CD14-positive monocyte (primary cell): ENCODE results near the gene AREG. TPM values are rescaled to one million over a fixed set of nuclear protein-coding genes. Genes with fewer than 3 reads are reported as not detected.

Experiments used
- DNase-seq, 3 donors: peaks; one replicate each; pipeline ENCODE4 v3.0.0-alpha.2; 2011 to 2022
- H2AFZ ChIP-seq: 2 replicates; pipeline ENCODE4 v1.6.0; 2012; ENCODE audit warnings: mild to moderate bottlenecking, low read depth, low read length, inconsistent platforms; ENCODE audit not compliant: insufficient read depth, poor library complexity, severe bottlenecking
- H3K27ac ChIP-seq, 2 donors: 1 replicate in 1 of 2; 2 replicates in 1 of 2; pipeline ENCODE4 v1.5.1; 2012 to 2013; ENCODE audit warnings: low read length in 2 of 2, control low read depth in 1 of 2, inconsistent platforms in 1 of 2, low read depth in 1 of 2, mild to moderate bottlenecking in 1 of 2
- H3K27me3 ChIP-seq, 2 donors: one replicate each; pipeline versions ENCODE4 v1.6.0 to v1.6.1; 2011 to 2013; ENCODE audit warnings: low read length in 2 of 2; ENCODE audit not compliant: control insufficient read depth in 2 of 2, insufficient read depth in 2 of 2
- H3K36me3 ChIP-seq, 2 donors: replicated peaks in 1 of 2; 1 replicate in 1 of 2; 2 replicates in 1 of 2; pipeline versions ENCODE4 v1.5.1 to v1.6.1; 2012 to 2013; ENCODE audit warnings: low read length in 2 of 2, control low read depth in 1 of 2, inconsistent platforms in 1 of 2, mild to moderate bottlenecking in 1 of 2; ENCODE audit not compliant: insufficient read depth in 2 of 2, control insufficient read depth in 1 of 2
- H3K4me1 ChIP-seq, 2 donors: 1 replicate in 1 of 2; 2 replicates in 1 of 2; pipeline versions ENCODE4 v1.5.1 to v1.6.1; 2012 to 2013; ENCODE audit warnings: low read length in 2 of 2, control low read depth in 1 of 2, inconsistent platforms in 1 of 2, mild to moderate bottlenecking in 1 of 2, moderate library complexity in 1 of 2; ENCODE audit not compliant: insufficient read depth in 2 of 2, control insufficient read depth in 1 of 2
- H3K4me2 ChIP-seq: replicated peaks from 2 replicates; pipeline ENCODE3; 2012; ENCODE audit warnings: low read length, moderate library complexity, mild to moderate bottlenecking; ENCODE audit not compliant: poor library complexity, severe bottlenecking; ENCODE audit errors: extremely low read depth
- H3K4me3 ChIP-seq, 3 experiments: fragments of 200-600 bp in 1 of 3; sonication (generic) in 1 of 3; replicated peaks in 1 of 3; 1 replicate in 2 of 3; 2 replicates in 1 of 3; pipeline ENCODE4 v1.5.1; 2011 to 2013; ENCODE audit warnings: low read length in 3 of 3, mild to moderate bottlenecking in 3 of 3, control low read depth in 2 of 3, low read depth in 2 of 3, inconsistent platforms in 1 of 3, moderate library complexity in 1 of 3
- H3K79me2 ChIP-seq: 2 replicates; pipeline ENCODE4 v1.6.0; 2012; ENCODE audit warnings: mild to moderate bottlenecking, control low read depth, inconsistent platforms, low read length, moderate library complexity; ENCODE audit not compliant: insufficient read depth
- H3K9ac ChIP-seq: 2 replicates; pipeline ENCODE4 v1.6.0; 2017; ENCODE audit warnings: low read length, mild to moderate bottlenecking; ENCODE audit not compliant: insufficient read depth, poor library complexity, severe bottlenecking
- H3K9me3 ChIP-seq, 2 donors: replicated peaks in 1 of 2; 1 replicate in 1 of 2; 2 replicates in 1 of 2; pipeline versions ENCODE4 v1.5.1 to v1.6.1; 2012 to 2013; ENCODE audit warnings: low read length in 2 of 2, control low read depth in 1 of 2; ENCODE audit not compliant: control insufficient read depth in 1 of 2, insufficient read depth in 1 of 2
- H4K20me1 ChIP-seq: 2 replicates; pipeline ENCODE4 v1.6.0; 2012; ENCODE audit warnings: mild to moderate bottlenecking, low read length, control low read depth, moderate library complexity; ENCODE audit not compliant: insufficient read depth
- H3K27ac Mint-ChIP-seq, 7 donors: one replicate each; pipeline ENCODE4 v1.8.0; 2020; ENCODE audit warnings: mild to moderate bottlenecking in 7 of 7, mixed read lengths in 7 of 7, moderate library complexity in 6 of 7, inconsistent platforms in 2 of 7
- H3K27me3 Mint-ChIP-seq, 3 donors: one replicate each; pipeline ENCODE4 v1.8.0; 2021 to 2022; ENCODE audit warnings: low read depth in 3 of 3, mild to moderate bottlenecking in 3 of 3, mixed read lengths in 3 of 3, moderate library complexity in 3 of 3, inconsistent platforms in 1 of 3
- H3K36me3 Mint-ChIP-seq, 2 donors: one replicate each; pipeline ENCODE4 v1.8.0; 2020; ENCODE audit warnings: mixed read lengths in 2 of 2, inconsistent platforms in 1 of 2, mild to moderate bottlenecking in 1 of 2
- H3K4me1 Mint-ChIP-seq: one replicate; pipeline ENCODE4 v1.8.0; 2020; ENCODE audit warnings: mild to moderate bottlenecking, mixed read lengths
- H3K4me3 Mint-ChIP-seq, 2 donors: one replicate each; pipeline ENCODE4 v1.8.0; 2020; ENCODE audit warnings: mild to moderate bottlenecking in 2 of 2, mixed read lengths in 2 of 2, moderate library complexity in 1 of 2
- H3K9me3 Mint-ChIP-seq, 7 donors: one replicate each; pipeline ENCODE4 v1.8.0; 2020 to 2022; ENCODE audit warnings: mixed read lengths in 7 of 7, mild to moderate bottlenecking in 6 of 7, moderate library complexity in 6 of 7, inconsistent platforms in 2 of 7
- CTCF ChIP-seq: fragments of 200-600 bp; IDR thresholded peaks from one replicate; pipeline ENCODE4 v1.8.0; 2022; ENCODE audit warnings: antibody characterized with exemption, mild to moderate bottlenecking
- WGBS: methylation state at CpG from one replicate; pipeline ENCODE4 v1.1.5; 2013; ENCODE audit warnings: missing lambda C conversion rate; ENCODE audit not compliant: insufficient coverage; 5-methylcytosine and 5-hydroxymethylcytosine counted together
- intact Hi-C, 2 donors: fragments of 100-400 bp; cut with micrococcal nuclease; formaldehyde crosslinking; loops; one replicate each; pipeline versions ENCODE4 v1.15.0 to v1.15.1; 2023
- polyA plus RNA-seq, 3 donors: library from polyadenylated mRNA; depleted of rRNA in 1 of 3; unstranded in 2 of 3; stranded (reverse) in 1 of 3; fragments of 300-500 nt in 2 of 3; fragments of >200 nt in 1 of 3; fragmentation: Illumina TruSeq in 2 of 3; gene quantifications; 1 replicate in 2 of 3; 2 replicates in 1 of 3; pipeline ENCODE4 v1.2.3, GENCODE V29; 2012 to 2021

AREG gene
- polyA plus RNA-seq, 3 donors, result 4.2 to 9.2 (median 9.1) TPM

GRCh38 chr4:74447636-74448233 is 2.8 kb downstream of the AREG start:
- WGBS, result no CpG with 5 or more reads among the region's 5 CpGs
- Histone ChIP-seq H3K9me3 (no peaks in the 10 kb centered on the region), H3K4me3 (no peak overlapping the region), H3K27me3 (peaks cover 3 to 4% of the 10 kb centered on the region in 2 donors), H3K4me2 (no peak overlapping the region), H3K79me2 (no peaks in the 10 kb centered on the region), H3K27ac (no peak overlapping the region), H3K9ac (no peak overlapping the region), H3K4me1 (peaks cover 12 to 16% of the 10 kb centered on the region in 2 donors), H3K36me3 (no peaks in the 10 kb centered on the region), H2AFZ (no peak overlapping the region), H4K20me1 (no peaks in the 10 kb centered on the region)
- Mint-ChIP-seq H3K4me3 (no peak overlapping the region), H3K27me3 (peaks cover 0 to 3% (median 2%) of the 10 kb centered on the region in 3 donors), H3K27ac (no peak overlapping the region), H3K4me1 (peaks cover 16% of the 10 kb centered on the region), H3K36me3 (no peaks in the 10 kb centered on the region), H3K9me3 (no peaks in the 10 kb centered on the region)
- intact Hi-C loops, result loop anchor here (10.0 kb wide), 2 partner anchors 53 to 123 kb away; no protein-coding TSS in a partner anchor
- TF ChIP-seq CTCF, result no peak
- no peak for DNase-seq

GRCh38 chr4:74449571-74450297 is 4.8 kb downstream of the AREG start:
- H4K20me1 ChIP-seq, result no peaks in the 10 kb centered on the region
- Mint-ChIP-seq H3K4me3 (no peak overlapping the region), H3K36me3 (no peaks in the 10 kb centered on the region), H3K27me3 (peaks cover 0 to 3% (median 2%) of the 10 kb centered on the region in 3 donors), H3K9me3 (peaks cover 0 to 2% (median 0%) of the 10 kb centered on the region in 7 donors), H3K27ac (no peak overlapping the region), H3K4me1 (peaks cover 10% of the 10 kb centered on the region)
- peaks cover 7 to 10% of the 10 kb centered on the region in 2 donors for H3K4me1 ChIP-seq
- H3K27me3 ChIP-seq, result peaks cover 3 to 4% of the 10 kb centered on the region in 2 donors
- no peak overlapping the region for H3K27ac ChIP-seq
- H3K79me2 ChIP-seq, result no peaks in the 10 kb centered on the region
- intact Hi-C loops, result loop anchor here (10.0 kb wide), 2 partner anchors 55 to 125 kb away; no protein-coding TSS in a partner anchor
- 94% methylated on average over 3 of the region's 6 CpGs for WGBS
- H2AFZ ChIP-seq, result no peak overlapping the region
- H3K36me3 ChIP-seq, result no peaks in the 10 kb centered on the region
- H3K4me3 ChIP-seq, result no peak overlapping the region
- H3K4me2 ChIP-seq, result no peak overlapping the region
- H3K9ac ChIP-seq, result no peak overlapping the region
- DNase-seq, result no peak
- H3K9me3 ChIP-seq, result no peaks in the 10 kb centered on the region
- no peak for TF ChIP-seq CTCF
